Activated T-helper 9 cell treated with anti-CD3 and anti-CD28 coated beads, Interleukin-2, amount 50 U/mL, for 16 hours (primary cell): ENCODE measurements around the gene SAMD4A.

Experiments used
- DNase-seq: peaks from one replicate; pipeline ENCODE4 v3.0.0-alpha.2; 2020; ENCODE audit warnings: low read depth

The SAMD4A gene

GRCh38 chr14:54708161-54708560, 141.2 kb downstream of the SAMD4A start:
- DNase-seq = no peak

GRCh38 chr14:54708982-54709381, 142.1 kb downstream of the SAMD4A start:
- no peak for DNase-seq

DNA sequence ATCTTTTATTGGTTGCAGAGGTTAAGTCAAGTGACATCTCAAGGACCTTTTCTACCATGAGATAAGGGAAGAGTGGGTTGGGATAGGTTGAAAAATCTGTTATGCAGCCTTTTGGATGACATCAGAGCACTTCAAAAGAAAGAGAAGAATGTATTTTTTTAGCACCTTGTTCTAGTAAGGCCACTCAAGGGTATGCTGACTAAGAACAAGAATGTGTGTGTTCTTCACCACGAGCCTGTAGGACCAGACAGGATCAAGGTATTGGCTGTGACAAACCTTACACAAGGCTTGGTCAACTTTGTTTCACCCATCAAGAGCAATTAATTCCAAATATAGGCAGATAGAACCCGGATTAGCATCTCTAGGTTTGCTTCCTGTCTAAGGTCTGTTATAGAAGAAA, 142.5 kb downstream of the SAMD4A start:
- DNase-seq = no peak

GRCh38 chr14:54709867-54710266, 142.9 kb downstream of the SAMD4A start:
- DNase-seq = no peak

DNA sequence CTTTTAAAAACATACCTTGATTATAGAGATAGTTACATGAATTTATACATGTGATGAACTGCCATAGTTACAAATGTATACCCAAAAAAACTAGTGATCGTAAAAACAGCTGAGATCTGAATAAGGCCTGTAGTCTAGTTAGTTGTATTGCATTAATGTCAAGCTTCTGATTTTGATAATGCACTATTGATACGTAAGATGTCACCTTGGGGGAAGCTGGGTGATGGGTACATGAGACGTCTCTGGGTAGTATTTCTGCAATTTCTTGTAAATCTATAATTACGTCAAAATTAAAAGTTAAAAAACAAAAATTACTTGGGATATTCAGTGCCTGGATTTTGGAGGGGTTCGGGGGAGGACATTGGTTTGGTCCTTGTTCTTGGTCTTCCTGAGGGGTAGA, 144.4 kb downstream of the SAMD4A start:
- DNase-seq = no peak

- no peak for DNase-seq
Observed at GRCh38 chr14:54711812-54712464, 145.0 kb downstream of the SAMD4A start.

- DNase-seq = no peak
Observed at GRCh38 chr14:54712465-54713200, 145.7 kb downstream of the SAMD4A start.

DNA sequence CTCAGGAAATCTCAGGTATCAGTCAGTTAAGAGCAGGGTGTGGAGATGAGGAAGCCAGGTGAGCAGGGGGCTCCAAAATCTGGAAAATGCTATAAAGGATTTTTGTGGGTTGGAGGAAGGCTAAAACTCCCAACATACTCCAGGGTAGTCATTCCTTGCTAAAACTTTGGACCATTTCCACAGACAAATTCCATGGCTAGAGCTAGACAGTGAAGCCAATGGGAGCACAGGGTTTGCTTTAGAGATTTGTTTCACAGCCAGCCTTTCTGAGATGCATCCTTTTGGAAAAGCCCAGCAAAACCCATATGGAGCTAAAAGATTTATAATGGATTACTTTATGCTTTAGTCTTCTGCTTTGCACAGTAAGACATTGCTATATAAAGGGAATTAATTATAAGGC, 146.5 kb downstream of the SAMD4A start:
- no peak for DNase-seq

DNA sequence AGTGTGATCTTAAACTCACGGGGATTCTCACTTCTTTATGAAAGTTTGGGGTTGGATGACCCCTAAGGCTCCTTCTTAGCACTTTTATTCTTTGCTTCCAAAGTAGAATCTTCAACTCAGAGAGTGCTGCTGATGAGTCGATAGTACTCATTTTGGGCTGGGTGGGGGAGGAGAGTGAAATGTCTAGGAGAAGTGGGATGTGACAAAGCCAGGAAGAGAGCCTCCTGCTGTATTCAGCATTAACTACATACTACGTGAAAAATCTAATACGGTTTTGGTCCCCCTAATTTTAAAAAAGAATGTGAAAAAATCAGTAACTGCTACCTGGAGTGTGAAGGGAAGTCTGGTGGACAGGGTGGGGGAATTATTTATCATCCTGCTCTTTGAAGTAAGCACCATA, 148.3 kb downstream of the SAMD4A start:
- DNase-seq = no peak

GRCh38 chr14:54715811-54716210, 148.9 kb downstream of the SAMD4A start:
- DNase-seq = no peak

DNA sequence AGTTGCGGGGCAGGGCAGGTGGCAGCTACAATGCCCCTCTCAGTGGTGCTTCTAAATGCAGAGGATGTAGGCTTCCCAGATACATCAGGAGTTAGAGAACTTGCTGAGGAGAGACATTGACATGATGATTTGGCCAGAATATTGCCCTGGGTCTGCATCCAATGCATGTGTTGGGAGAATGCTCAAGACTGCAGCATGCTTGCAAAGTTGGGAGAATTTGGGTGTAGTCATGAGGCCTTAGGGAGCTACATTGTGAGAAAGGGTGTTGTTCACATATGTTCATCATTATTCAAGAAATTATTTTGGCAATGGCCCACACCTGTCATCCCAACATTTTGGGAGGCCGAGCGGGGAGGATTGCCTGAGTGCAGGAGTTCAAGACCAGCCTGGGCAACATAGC, 149.9 kb downstream of the SAMD4A start:
- DNase-seq = no peak

- DNase-seq = no peak
Observed at GRCh38 chr14:54718046-54718445, 151.1 kb downstream of the SAMD4A start.

DNA sequence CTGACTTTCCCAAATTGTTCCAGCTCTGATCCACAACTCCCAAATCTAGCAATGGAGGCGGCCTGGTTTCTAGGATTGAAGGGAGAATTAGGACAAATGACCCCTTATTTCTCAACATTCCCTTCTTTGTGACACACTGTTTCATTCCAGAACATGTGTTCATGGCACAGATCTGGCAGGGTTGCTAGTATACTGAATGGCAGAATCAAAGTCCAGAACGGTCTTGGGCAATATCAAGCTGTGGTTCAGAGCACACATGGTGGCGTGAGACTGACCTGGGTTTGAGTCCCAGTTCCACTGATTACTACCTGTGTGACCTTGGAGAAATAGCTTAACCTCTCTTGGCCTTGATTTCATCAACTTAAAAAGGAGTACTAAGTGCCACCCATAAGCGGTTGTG, 152.5 kb downstream of the SAMD4A start:
- DNase-seq = no peak

DNA sequence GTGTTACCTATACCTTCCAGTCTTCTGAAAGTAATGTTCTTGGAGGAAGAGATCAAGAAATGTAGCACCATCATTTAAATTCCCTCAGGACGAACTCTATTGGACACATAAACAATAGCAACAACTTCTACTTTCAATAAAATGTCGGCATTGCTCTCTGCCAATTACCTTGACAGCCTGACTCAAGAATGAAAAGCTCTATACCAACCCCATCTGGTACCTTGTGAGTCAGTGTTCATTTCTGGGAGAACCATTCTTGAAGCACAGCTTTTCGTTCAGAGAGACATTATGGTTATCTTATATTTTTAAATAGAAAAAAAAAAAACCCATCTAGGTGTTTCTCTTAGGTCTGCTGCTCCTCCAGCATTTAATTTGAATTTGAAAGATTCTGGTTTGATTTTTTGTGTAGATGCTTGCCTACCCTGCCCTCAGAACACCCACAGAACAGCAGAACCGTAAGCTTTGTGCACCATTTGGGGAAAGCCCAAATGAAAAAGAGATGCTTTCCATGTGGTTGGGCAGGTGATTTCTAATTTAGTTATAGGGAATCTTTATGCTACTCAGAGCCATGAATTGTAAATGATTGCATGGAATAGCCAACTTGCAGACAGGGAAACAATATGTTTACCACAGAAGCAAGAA, 156.0 kb downstream of the SAMD4A start:
- DNase-seq = no peak

DNA sequence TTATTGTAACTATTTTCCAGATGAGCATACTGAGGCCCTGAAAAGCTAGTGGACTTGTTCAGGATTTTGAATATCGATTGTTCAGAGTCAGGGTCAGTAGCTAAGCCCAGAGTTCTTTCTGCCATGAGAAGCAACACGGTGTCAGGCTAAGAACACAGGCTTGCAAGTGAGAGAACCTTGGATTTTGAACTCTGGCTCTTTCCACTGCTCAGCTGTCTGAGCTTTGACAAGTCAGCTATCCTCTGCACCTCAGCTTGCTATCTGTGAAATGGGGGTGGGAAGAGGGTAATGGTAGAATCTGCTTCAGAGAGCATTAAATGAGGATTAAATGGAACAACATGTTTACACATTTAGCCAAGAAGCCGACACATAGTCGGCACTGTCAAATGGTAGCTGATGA, 157.2 kb downstream of the SAMD4A start:
- no peak for DNase-seq

DNA sequence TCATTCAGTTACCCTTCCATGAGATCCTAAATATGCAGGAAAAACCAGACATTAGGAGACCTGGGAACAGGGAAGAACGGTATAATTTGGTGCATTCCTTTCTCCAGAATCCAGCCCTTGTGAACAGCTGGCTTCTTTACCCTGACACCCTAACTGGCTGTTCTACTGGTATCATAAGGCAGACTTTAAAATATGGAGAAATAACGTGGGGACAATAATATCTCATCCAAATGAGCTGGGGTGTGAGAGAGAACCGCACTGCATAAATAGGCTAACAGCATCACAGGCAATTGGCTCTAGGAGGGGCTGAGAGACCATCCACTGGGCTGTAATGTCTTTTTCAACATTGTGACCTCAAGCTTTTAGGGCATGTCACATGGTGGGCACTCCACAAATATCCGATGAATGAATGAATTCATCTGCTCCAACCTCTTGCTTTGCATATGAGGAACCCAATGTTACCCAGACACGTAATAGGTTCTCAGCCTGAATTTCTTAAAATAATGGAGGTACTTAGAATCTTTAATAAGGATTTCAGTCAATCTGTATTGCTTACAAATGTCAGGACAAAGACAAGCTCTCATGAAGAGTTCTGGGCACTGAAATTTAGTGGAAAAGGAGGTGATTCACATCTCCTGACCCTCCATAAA, 157.9 kb downstream of the SAMD4A start:
- DNase-seq = no peak

DNA sequence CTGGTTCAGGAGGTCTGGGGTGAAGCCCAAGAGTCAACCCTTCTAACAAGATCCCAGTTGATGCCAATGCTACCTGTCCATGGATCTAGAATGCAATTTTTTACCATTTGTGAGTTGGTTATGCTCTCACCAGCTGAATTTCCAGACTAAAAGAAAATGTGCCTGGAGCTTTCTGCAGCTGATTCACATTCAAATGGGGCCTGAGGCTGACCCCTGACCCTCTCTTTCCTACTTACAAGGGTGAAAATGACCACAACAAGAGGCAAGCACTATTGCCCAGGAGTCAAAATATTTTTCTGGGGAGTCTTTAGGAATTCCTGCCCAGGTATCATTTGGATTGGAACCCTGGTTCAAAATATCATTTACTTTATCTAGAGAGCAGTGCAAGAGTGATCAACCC, 159.1 kb downstream of the SAMD4A start:
- no peak for DNase-seq

DNA sequence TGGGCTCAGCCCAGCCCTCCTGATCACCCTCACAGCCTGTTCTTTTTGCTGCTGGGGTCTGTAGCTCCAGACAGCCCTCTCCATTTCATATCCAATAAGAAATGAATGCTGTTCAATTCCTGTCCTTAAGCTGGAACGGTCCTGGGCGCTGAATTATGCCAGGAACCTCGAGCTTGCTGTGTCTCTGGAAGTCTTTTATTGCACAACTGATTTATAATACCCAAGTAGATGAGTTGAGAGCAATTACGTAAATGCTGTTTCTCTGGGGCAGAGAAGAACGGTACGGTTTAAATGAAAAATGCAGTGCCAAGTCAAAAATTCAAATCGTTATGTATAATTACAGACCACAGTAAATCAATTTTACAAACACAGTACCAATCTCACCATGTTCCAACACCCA, 161.0 kb downstream of the SAMD4A start:
- DNase-seq = no peak

- no peak for DNase-seq
Observed at GRCh38 chr14:54728700-54729527, 162.0 kb downstream of the SAMD4A start.

GRCh38 chr14:54730156-54730961, 163.4 kb downstream of the SAMD4A start:
- DNase-seq = no peak

- no peak for DNase-seq
Observed at GRCh38 chr14:54734966-54735365, 168.0 kb downstream of the SAMD4A start.
